Neural progenitor cell (in vitro differentiated cells): Measurements from ENCODE around the gene NIPAL1.

Source experiments
- EZH2phosphoT487 ChIP-seq: fragments of 200-600 bp; sonication (generic); IDR thresholded peaks from 2 replicates; pipeline ENCODE4 v1.6.1; 2017; ENCODE audit warnings: antibody characterized with exemption
- TF ChIP-seq, protein P1 (sequence below): fragments of 200-600 bp; sonication (generic); IDR thresholded peaks from 2 replicates; pipeline ENCODE4 v1.5.1; 2017; ENCODE audit warnings: antibody characterized with exemption, mild to moderate bottlenecking

DNA sequence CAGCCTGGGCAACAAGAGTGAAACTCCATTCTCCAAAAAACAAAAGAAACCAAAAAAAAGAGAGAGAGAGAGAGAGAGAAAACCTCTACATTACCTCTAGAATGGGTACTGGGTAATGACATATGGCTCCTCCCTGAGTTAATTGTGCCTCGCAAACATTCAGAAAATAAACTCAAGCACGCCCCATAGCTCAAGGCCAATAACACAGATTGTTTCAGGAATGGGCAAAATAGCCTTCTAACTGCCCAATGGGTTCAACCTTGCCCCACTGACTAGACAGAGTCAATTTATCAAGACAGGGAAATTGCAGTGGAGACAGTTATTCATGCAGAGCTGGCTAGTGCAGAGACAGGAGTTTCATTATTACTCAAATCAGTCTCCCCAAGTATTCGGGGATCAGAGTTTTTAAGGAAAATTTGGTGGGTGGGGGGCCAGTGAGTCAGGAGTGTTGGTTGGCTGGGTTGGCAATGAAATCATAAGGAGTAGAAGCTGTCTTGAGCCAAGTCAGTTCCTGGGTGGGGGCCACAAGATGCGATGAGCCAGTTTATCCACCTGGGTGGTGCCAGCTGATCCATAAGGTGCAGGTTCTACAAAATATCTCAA, 25.1 kb downstream of the NIPAL1 start:
- TF ChIP-seq, protein P1, sequence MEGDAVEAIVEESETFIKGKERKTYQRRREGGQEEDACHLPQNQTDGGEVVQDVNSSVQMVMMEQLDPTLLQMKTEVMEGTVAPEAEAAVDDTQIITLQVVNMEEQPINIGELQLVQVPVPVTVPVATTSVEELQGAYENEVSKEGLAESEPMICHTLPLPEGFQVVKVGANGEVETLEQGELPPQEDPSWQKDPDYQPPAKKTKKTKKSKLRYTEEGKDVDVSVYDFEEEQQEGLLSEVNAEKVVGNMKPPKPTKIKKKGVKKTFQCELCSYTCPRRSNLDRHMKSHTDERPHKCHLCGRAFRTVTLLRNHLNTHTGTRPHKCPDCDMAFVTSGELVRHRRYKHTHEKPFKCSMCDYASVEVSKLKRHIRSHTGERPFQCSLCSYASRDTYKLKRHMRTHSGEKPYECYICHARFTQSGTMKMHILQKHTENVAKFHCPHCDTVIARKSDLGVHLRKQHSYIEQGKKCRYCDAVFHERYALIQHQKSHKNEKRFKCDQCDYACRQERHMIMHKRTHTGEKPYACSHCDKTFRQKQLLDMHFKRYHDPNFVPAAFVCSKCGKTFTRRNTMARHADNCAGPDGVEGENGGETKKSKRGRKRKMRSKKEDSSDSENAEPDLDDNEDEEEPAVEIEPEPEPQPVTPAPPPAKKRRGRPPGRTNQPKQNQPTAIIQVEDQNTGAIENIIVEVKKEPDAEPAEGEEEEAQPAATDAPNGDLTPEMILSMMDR = no peak
- TF ChIP-seq EZH2phosphoT487 = no peak
